ENCODE measurements around the gene HOXB3.

HOXB3 gene

DNA sequence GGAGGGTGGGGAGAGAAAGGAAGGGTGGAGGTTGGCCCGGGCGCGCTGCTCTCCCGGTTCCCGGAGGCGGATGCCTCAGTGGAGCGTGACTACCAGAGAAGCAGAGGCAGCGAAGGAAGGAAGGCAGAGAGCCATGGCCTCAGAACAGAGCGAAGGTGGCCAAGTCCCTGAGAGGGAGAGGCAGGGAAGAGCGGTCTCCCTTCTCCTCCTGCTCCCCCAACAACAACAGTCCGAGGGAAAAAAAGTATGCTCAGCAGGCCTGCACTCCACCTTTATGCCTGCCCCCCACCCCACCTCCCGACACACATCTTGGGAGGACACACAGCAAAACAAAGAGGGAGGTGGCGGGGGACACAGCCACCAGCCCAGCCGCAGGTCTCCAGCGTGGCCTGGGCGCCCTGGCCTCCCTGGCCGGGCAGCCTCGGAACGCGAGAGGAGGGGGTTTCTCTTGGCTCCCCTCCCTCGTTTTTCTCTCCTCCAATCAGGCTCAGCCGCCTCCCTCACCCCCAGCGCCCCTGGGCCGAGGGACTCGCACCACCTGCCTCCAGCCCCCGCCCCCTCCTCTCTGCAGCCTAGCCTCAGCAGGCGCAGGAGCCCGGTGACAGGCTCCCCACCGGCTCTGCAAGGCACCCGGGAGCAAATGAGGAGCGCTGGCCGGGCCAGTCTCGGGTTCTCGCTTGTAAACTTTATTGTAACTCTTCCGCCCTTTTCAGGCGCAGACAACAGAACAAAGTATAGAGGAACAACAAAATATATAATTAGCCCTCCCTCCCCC lies 21.8 kb upstream of the HOXB3 start:
- no peak for DNase-seq

- no peak for DNase-seq
Measured at GRCh38 chr17:48611213-48611612, 21.2 kb upstream of the HOXB3 start.

DNA sequence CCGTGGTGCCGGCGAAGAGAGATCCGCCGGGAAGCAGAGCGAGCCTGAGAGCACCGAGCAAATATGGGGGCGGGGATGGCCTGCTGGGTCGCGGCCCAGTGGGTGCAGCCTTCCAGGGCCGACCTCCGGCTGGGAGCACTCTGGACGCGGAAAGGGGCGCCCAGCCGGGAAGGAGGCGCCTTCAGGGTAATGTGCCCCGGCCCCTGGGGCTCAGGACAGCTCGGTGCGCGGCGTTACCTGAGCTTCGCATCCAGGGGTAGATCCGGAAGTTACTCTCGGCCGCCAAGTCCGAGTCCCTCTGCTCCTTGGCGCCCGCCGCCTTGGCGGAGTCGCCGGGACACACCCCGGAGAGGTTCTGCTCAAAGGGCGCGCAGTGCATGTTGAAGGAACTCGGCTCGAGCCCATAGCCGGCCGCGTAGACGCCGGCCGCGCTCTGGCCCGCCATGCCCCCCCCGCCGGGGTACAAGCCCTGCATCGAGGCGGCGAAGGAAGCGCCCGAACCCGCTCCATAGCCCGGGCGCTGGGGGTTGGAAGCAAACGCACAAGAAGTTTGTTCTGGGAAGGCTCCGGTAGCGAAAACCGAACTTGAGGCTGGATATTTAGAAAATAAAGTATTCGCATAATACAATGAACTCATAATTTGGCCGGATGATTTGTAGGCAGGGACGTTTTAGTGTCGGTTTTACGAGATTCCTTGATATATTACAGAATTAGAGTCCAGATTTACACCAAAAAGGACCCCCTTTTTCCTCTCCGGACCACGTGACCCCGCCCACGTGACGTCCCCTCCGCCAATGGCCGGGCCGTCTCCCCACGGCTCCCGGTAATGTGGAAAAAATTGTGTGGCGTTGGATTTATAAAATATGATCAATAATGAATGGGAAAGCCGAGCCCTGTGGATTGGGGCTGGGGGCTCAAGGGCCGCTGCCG lies 20.5 kb upstream of the HOXB3 start, which contains the start of gene HOXB7:
HOXB7 (minus strand) TSS at position 736 of the 930 bp plus-strand sequence; CDS start at position 637, 99 bp downstream.
- peak; percentile 69 for DNase-seq

- no peak for DNase-seq
Measured at GRCh38 chr17:48609759-48610281, 19.8 kb upstream of the HOXB3 start.

DNA sequence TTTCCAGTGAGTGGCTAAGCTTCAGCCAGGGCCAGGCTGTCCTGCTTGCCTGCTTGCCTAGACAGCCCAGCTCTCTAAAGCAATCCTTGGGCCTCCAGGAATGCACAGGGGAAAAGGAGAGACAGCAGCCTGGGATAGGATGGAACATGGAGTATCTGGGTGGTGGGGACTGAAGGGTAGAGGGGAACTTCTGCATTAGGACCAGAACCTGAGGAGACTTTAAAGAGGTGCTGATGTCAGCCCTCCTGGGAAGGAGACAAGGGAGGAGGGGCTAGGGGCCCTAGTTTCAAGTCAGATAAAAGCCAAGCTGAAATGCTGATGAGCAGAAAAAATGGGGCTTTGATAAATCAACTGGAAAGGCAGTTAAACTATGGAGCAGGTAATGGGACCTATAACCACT lies 19.0 kb upstream of the HOXB3 start:
- DNase-seq: no peak

GRCh38 chr17:48608494-48608834 lies 18.4 kb upstream of the HOXB3 start:
- no peak for DNase-seq

- DNase-seq: no peak
Measured at GRCh38 chr17:48606892-48607614, 17.0 kb upstream of the HOXB3 start.

DNA sequence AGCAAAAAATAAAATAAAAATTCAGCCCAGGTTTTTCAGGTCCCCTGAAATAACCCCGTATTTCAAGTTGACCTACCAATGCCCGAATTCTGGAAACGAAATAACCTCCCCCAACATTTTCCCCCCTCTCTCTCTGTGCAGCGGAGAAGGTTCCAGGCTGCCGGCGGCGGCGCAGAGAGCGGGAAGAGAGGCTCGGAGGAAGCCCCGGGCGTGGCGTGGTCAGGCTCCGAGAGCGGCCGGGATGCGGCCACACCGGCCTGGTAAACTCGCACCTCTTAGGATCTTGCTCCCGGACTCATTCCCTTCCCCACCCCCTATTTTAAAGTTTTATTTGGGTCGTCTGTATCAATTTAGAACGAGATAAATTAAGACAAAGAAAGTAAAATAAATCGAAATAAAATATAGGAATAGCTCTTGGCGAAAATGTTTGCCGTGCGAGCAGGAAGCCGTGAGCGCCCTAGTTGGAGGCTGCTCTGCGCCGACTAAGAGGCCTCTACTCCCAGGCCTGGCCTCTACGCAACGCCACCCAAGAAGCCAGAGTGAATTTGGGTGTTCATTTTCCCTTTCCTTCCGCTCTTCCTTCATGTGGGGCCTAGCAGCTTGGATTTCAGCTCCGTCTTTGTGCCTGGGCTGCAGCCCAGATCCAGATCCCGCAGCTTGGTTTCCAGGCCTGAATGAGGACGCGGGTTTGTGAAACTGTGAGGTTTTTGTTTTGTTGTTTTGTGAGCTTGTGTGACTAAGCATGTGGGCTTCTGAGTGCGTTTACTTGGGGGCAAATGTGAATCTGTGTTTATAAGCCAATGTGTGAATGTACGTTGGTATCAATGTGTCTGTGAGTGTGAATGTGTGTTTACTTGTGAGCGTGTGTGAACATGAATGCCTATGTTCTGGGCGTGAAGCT lies 16.2 kb upstream of the HOXB3 start:
- DNase-seq: no peak

DNA sequence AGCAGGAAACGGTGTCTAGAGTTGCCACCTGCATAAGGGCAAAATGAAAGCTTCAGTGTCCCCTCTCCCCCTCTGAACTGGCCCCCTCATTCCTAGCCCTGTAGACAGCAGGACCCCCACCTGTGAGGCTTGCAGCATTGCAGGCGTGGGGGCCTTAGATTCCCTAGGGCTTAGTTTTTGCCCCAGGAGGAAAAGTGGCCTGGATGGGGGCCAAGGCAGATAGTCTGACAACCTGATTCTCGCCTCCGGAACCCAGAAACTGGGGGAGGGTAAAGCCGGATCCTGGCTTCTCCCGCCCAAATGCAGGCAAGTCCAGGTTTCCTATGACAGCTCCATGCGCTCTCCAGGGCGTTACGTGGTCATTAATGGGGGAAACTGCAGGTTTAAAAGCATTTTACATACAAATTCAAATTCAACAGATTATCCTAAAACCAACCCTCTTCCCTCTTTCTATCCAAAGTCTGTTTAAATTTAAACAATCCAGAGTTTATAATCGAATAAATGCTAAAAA lies 15.4 kb upstream of the HOXB3 start:
- DNase-seq: no peak

DNA sequence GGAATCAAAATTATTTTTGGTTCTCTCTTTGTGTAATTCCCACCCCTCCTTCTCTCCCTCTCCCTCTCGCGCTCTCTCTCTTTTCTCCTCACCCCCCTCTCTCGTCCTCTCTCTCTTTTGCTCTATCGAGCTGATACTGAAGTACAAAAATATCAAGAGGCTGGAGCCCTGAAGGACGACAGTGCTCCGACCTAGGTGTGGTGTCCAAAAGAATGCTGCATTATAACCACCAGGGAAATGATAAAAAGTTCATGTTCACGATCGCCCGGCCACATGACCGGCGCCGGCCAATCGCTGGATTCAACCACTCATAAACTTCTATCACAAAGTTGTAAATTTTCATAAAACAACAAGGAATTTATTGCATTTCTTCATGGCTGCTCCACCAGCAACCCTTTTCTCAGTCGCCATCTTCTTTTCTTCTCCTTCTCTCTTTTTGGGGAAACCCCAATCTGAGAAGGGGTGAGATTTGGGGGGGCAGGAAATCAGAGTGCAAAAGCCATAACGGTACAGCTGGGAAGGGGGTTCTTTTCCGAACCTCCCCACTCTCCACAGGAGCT lies 14.8 kb upstream of the HOXB3 start, which contains the start of gene HOXB6:
HOXB6 (minus strand) TSS at position 217 of the 560 bp plus-strand sequence. CDS start 6,836 bp downstream, outside the sequence.
- DNase-seq: no peak

DNA sequence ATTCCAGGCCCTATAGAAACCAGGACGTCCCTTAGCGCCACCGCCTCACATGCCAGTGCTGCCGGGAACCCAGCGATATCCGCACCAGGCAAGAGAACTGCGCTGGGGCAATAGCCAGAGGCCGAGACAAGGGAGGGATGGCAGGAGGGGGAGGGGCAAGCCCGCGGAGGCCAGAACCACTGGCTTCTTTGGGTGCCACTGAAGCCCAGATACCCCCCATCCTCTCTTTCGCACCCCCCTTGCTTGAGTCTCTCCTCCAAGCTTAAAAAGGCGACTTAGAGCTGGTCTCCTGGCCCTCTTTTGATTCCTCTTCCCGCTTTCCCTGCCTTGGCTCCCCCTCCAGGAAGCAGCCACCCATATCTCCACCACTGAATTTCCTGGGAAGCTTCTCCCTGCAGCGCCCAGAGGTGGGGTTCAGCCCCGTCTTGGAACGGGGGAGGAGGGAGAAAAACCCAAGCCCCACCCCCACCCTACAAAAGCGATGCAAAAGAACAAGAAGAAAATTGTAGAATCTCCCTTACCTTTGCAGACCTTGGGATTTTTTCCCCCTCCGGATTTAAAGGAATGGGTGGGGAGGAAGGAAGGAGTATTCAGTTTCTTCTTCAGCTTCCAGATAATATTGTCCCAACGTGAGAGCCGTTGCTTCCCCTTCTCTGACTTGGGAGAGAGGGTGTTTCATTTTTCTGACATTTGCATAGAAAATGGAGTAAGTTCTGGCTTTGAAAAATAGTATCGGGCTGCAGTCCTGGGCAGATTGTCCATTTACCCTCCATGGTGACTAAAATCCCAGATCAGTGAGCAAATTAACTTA lies 14.1 kb upstream of the HOXB3 start:
- DNase-seq: no peak

DNA sequence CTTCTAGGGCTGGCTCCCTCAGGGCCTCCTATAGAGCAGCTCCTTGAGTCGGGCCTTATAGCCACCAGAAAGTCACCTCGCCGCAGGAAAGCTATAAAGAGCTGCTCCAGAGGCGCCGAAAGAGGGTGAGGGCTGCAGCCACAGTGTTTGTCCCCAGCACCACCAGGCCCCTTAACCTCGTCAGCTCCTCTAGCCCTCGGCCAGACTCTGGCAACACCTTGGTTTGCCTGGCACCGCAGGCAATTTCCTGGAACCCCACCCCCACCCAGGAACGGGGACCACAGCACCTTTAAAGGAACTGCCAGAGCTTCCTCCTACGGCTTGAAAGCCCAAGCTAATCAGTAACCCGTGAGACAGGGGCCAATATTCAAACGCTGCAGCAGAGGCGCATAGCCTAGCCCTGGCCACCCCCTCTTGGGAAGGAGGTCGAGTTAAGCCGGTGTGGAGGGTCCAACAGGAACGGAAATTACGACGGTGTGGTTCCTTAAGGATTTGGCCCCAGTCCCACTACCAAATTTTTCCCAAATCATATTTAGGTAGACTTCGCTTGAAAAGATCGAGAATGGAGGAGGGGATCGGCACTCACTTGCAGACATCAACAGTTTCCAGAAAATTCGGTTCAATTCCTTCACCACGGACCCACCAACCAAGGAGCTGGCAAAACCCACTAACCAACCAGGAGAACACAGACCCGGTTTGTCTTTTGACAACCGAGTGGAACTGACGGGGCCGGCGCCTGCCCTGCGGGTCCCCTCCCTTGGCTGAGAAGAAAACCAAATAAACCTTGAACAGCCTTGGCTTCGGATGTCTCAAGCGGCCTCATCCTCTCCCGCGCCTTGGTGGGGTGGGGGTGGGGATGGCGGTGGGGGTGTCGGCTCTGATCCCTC lies 11.7 kb upstream of the HOXB3 start:
- DNase-seq: no peak

GRCh38 chr17:48601207-48601538 lies 11.1 kb upstream of the HOXB3 start:
- no peak for DNase-seq

DNA sequence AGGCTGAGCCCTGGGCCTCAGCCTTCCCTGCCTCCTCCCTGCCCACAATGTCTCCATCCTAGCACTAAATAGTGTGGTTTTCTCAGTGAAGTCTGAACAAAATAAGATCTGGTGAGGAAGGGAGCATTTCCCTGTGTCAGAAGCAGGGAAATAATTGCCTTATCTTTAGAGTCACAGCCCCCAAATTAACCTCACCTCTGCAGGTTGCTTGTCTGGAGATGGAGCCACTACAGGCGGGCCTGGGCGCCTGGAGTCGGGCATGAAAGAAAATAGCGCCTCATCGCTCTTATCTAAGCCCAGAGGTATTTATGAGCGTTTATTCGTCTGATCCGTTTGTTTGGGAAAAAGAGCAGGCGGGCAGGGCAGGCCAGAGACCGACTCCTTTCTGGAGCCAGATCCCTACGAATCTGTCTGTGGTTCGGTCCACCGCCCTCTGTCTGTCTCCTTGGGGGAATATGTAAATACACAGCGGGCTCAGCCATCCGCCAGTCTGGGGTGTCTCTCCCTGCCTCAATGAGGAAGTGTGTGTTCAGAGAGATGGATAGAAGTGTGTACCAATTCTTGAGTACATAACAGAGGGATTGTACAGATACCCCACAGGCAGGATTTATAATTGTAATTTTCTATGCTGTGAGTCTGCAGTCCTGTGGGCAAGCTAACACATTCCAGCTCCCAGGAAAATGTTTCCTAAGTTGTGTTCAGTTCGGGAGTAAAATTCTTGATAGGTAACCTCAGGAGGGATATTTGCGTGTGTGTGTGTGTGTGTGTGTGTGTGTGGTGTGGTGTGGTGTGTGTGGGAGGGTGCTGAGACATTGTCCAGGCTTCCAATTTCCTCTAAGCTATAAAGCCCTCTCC lies 10.4 kb upstream of the HOXB3 start:
- no peak for DNase-seq

DNA sequence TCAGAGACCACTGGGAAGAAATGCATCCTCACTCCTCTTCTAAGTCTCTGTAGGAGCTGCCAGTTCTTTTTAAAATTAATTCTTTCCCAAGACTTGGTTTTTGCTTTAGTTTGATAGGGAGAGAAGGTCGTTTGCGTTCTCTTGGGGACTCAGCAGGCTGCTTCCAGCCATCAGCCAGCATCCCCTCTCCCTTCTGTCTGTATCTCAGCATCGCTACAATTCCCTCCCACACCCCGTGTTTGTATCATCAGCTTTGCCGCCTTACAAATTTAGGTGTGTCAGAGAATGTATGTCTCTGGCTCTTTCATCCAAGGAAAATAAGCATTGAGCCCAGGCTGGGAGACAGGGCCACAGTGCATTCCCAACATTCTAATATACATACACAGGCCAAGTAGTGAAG lies 9.3 kb upstream of the HOXB3 start:
- no peak for DNase-seq

GRCh38 chr17:48598736-48599135 lies 8.7 kb upstream of the HOXB3 start:
- no peak for DNase-seq

DNA sequence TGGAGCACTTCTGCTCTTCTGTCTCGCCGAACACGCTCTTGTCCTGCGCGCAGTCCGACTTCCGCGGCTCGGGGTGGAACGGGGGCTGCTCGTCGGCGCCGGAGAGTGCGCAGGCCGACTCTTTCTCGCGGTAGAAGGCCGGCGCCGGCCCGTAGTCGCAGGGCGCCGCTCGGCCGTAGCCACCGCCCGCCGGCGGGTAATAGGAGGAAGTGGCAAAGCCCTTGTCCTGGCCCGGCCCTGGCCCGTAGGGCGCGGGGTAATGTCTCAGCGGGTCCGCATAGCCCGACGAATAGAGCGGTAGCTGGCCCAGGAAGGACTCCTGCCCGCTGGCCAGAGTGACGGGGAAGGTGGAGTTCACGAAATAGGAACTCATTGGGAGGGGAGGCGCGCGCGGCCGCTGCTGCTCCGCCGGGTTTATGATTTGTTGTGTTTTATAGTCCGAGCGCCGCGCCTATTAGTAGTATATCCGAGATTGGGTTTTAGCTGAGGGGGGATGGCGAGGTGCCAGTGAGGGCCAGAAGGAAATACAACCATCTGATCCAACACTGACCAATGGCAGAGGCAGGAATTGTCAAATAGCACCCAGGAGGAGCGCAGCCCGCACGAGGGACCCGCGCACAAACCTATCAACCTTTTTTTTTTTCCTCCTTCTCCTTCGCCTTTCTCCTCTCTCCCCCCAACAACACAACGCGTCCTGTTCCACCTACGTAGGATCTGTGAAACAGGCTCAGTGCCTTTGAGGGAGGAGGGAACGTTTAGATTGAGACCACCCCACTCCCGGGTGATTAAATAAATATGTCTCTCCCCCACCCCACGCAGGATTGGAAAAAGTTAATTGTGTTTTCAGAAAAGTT lies 8.0 kb upstream of the HOXB3 start:
- no peak for DNase-seq

DNA sequence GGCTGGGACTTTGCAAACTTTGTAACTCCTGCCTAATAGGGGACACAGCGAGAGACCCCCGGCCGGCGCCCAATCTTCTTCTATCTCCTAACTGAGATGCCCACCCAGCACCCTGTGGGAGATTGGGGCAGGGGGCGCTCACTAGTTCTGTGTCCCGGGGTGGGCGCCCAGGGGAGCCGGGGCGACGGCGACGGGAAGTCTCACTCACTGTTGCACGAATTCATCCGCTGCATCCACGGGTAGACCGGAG lies 7.4 kb upstream of the HOXB3 start:
- DNase-seq: no peak
